Activated naive CD8-positive, alpha-beta T cell treated with anti-CD3 and anti-CD28 coated beads for 36 hours (primary cell): ENCODE data around the gene KDSR. TPM values are rescaled to one million over a fixed set of nuclear protein-coding genes. Genes with fewer than 3 reads are reported as not detected.
A peak's percentile ranks its signal among the peaks of the same experiment; 100 is the strongest.

Experiments
- DNase-seq: peaks from one replicate; pipeline ENCODE4 v3.0.0; 2021
- H3K27ac Mint-ChIP-seq: one replicate; pipeline ENCODE4 v1.8.0; 2022; ENCODE audit warnings: mild to moderate bottlenecking, moderate library complexity, mixed read lengths
- H3K27me3 Mint-ChIP-seq: one replicate; pipeline ENCODE4 v1.8.0; 2022; ENCODE audit warnings: mild to moderate bottlenecking, mixed read lengths
- H3K36me3 Mint-ChIP-seq: one replicate; pipeline ENCODE4 v1.8.0; 2021; ENCODE audit warnings: mild to moderate bottlenecking, mixed read lengths
- H3K4me1 Mint-ChIP-seq: one replicate; pipeline ENCODE4 v1.8.0; 2021; ENCODE audit warnings: mixed read lengths
- H3K4me3 Mint-ChIP-seq: one replicate; pipeline ENCODE4 v1.8.0; 2022; ENCODE audit warnings: mild to moderate bottlenecking, moderate library complexity, mixed read lengths
- H3K9me3 Mint-ChIP-seq: one replicate; pipeline ENCODE4 v1.8.0; 2022; ENCODE audit warnings: mixed read lengths
- total RNA-seq, 2 experiments: library from RNA; stranded (reverse); gene quantifications; one replicate each; pipeline ENCODE4 v1.2.3, GENCODE V29; 2021

KDSR gene
- total RNA-seq, 2 experiments from 2014 or later = 50.5 to 55.8 TPM

GRCh38 chr18:63292831-63293683, 73.9 kb downstream of the KDSR start:
- Mint-ChIP-seq H3K27ac (peak overlapping the region; percentile 88), H3K36me3 (peaks cover 56% of the 10 kb centered on the region), H3K27me3 (no peaks in the 10 kb centered on the region), H3K9me3 (no peaks in the 10 kb centered on the region), H3K4me3 (peak overlapping the region; percentile 14), H3K4me1 (peaks cover 55% of the 10 kb centered on the region)
- peak; percentile 34 for DNase-seq

GRCh38 chr18:63291278-63291677, 75.7 kb downstream of the KDSR start:
- Mint-ChIP-seq H3K9me3 (no peaks in the 10 kb centered on the region), H3K4me3 (peak overlapping the region; percentile 57), H3K36me3 (peaks cover 46% of the 10 kb centered on the region), H3K27me3 (no peaks in the 10 kb centered on the region), H3K4me1 (peaks cover 56% of the 10 kb centered on the region), H3K27ac (peak overlapping the region; percentile 88)
- DNase-seq = no peak

- peak; percentile 45 for DNase-seq
- no peaks in the 10 kb centered on the region for H3K27me3 Mint-ChIP-seq
- peak overlapping the region; percentile 88 for H3K27ac Mint-ChIP-seq
- H3K4me3 Mint-ChIP-seq = peak overlapping the region; percentile 57
- no peaks in the 10 kb centered on the region for H3K9me3 Mint-ChIP-seq
- H3K36me3 Mint-ChIP-seq = peaks cover 47% of the 10 kb centered on the region
- H3K4me1 Mint-ChIP-seq = peaks cover 59% of the 10 kb centered on the region
These were observed 76.2 kb downstream of the KDSR start for GRCh38 chr18:63290821-63291200.

- Mint-ChIP-seq H3K36me3 (peaks cover 46% of the 10 kb centered on the region), H3K27ac (peak overlapping the region; percentile 88), H3K9me3 (no peaks in the 10 kb centered on the region), H3K27me3 (no peaks in the 10 kb centered on the region), H3K4me3 (peak overlapping the region; percentile 57), H3K4me1 (peaks cover 59% of the 10 kb centered on the region)
- DNase-seq = no peak
These were observed 76.7 kb downstream of the KDSR start for GRCh38 chr18:63290166-63290820.

GRCh38 chr18:63288311-63288710, 78.7 kb downstream of the KDSR start:
- Mint-ChIP-seq H3K4me1 (peaks cover 68% of the 10 kb centered on the region), H3K27ac (no peak overlapping the region), H3K36me3 (peaks cover 51% of the 10 kb centered on the region), H3K27me3 (no peaks in the 10 kb centered on the region), H3K9me3 (no peaks in the 10 kb centered on the region), H3K4me3 (no peak overlapping the region)
- DNase-seq = no peak

GRCh38 chr18:63287691-63288220, 79.2 kb downstream of the KDSR start:
- peaks cover 46% of the 10 kb centered on the region for H3K36me3 Mint-ChIP-seq
- no peak for DNase-seq
- H3K4me1 Mint-ChIP-seq = peaks cover 65% of the 10 kb centered on the region
- no peak overlapping the region for H3K4me3 Mint-ChIP-seq
- no peaks in the 10 kb centered on the region for H3K9me3 Mint-ChIP-seq
- no peaks in the 10 kb centered on the region for H3K27me3 Mint-ChIP-seq
- no peak overlapping the region for H3K27ac Mint-ChIP-seq

GRCh38 chr18:63286926-63287325, 80.1 kb downstream of the KDSR start:
- Mint-ChIP-seq H3K4me1 (peaks cover 61% of the 10 kb centered on the region), H3K4me3 (no peak overlapping the region), H3K27ac (no peak overlapping the region), H3K9me3 (no peaks in the 10 kb centered on the region), H3K27me3 (no peaks in the 10 kb centered on the region), H3K36me3 (peaks cover 38% of the 10 kb centered on the region)
- DNase-seq = no peak

GRCh38 chr18:63284827-63285733, 81.9 kb downstream of the KDSR start:
- Mint-ChIP-seq H3K4me1 (peaks cover 56% of the 10 kb centered on the region), H3K36me3 (peaks cover 43% of the 10 kb centered on the region), H3K27me3 (no peaks in the 10 kb centered on the region), H3K4me3 (no peak overlapping the region), H3K9me3 (no peaks in the 10 kb centered on the region), H3K27ac (no peak overlapping the region)
- DNase-seq = no peak

- H3K4me3 Mint-ChIP-seq = no peak overlapping the region
- DNase-seq = no peak
- no peak overlapping the region for H3K27ac Mint-ChIP-seq
- peaks cover 1% of the 10 kb centered on the region for H3K9me3 Mint-ChIP-seq
- peaks cover 49% of the 10 kb centered on the region for H3K36me3 Mint-ChIP-seq
- H3K4me1 Mint-ChIP-seq = peaks cover 55% of the 10 kb centered on the region
- H3K27me3 Mint-ChIP-seq = no peaks in the 10 kb centered on the region
These were observed 82.7 kb downstream of the KDSR start for GRCh38 chr18:63284173-63284799.

- no peak for DNase-seq
- H3K27me3 Mint-ChIP-seq = no peaks in the 10 kb centered on the region
- H3K4me3 Mint-ChIP-seq = no peak overlapping the region
- H3K9me3 Mint-ChIP-seq = peaks cover 1% of the 10 kb centered on the region
- H3K36me3 Mint-ChIP-seq = peaks cover 56% of the 10 kb centered on the region
- peaks cover 62% of the 10 kb centered on the region for H3K4me1 Mint-ChIP-seq
- no peak overlapping the region for H3K27ac Mint-ChIP-seq
These were observed 83.5 kb downstream of the KDSR start for GRCh38 chr18:63283305-63284094.

- peaks cover 70% of the 10 kb centered on the region for H3K4me1 Mint-ChIP-seq
- no peak overlapping the region for H3K4me3 Mint-ChIP-seq
These were observed 84.2 kb downstream of the KDSR start for GRCh38 chr18:63282793-63283192.

More at GRCh38 chr18:63282793-63283192, 84.2 kb downstream of the KDSR start:
- no peak for DNase-seq
- Mint-ChIP-seq H3K36me3 (peaks cover 63% of the 10 kb centered on the region), H3K27me3 (no peaks in the 10 kb centered on the region), H3K9me3 (peaks cover 1% of the 10 kb centered on the region), H3K27ac (no peak overlapping the region)
